GM23338 (cell line): ENCODE measurements around the gene EXOSC5. TPM values are rescaled to one million over a fixed set of nuclear protein-coding genes. Genes with fewer than 3 reads are reported as not detected.

Experiments
- ATAC-seq: fragments of 200-7000 bp; cut with Tn5 transposase; 3 replicates; pipeline ENCODE4 v1.9.1; 2020
- DNase-seq: peaks from one replicate; pipeline ENCODE4 v3.0.0-alpha.2; 2015; ENCODE audit warnings: low spot score
- H2AFZ ChIP-seq: fragments of 200-600 bp; sonication (generic); 2 replicates; pipeline ENCODE4 v1.8.0; 2016; ENCODE audit warnings: antibody characterized with exemption, mild to moderate bottlenecking, moderate library complexity
- H3F3A ChIP-seq: fragments of 200-600 bp; sonication (generic); replicated peaks from 2 replicates; pipeline ENCODE4 v1.8.0; 2017; ENCODE audit warnings: antibody characterized with exemption, mixed run types, low read depth
- H3K27ac ChIP-seq: fragments of 200-600 bp; sonication (generic); 2 replicates; pipeline ENCODE4 v1.6.1; 2016; ENCODE audit warnings: low read depth
- H3K27me3 ChIP-seq: fragments of 200-600 bp; sonication (generic); 2 replicates; pipeline ENCODE4 v1.8.0; 2016; ENCODE audit warnings: mild to moderate bottlenecking, mixed run types, moderate library complexity; ENCODE audit not compliant: insufficient read depth
- H3K36me3 ChIP-seq: fragments of 200-600 bp; sonication (generic); 2 replicates; pipeline ENCODE4 v1.8.0; 2016; ENCODE audit warnings: mild to moderate bottlenecking; ENCODE audit not compliant: insufficient read depth
- H3K4me1 ChIP-seq: fragments of 200-600 bp; sonication (generic); 2 replicates; pipeline ENCODE4 v1.8.0; 2016; ENCODE audit warnings: mild to moderate bottlenecking, moderate library complexity; ENCODE audit not compliant: insufficient read depth
- H3K4me2 ChIP-seq: fragments of 200-600 bp; sonication (generic); 2 replicates; pipeline ENCODE4 v1.7.1; 2017; ENCODE audit warnings: mixed run types
- H3K4me3 ChIP-seq: fragments of 200-600 bp; sonication (generic); 2 replicates; pipeline ENCODE4 v1.6.1; 2016; ENCODE audit warnings: mixed run types
- H3K79me2 ChIP-seq: fragments of 200-600 bp; sonication (generic); replicated peaks from 2 replicates; pipeline ENCODE4 v1.8.0; 2017; ENCODE audit warnings: mild to moderate bottlenecking; ENCODE audit not compliant: insufficient read depth
- H3K9me2 ChIP-seq: fragments of 200-600 bp; sonication (generic); 2 replicates; pipeline ENCODE4 v1.8.0; 2017; ENCODE audit not compliant: insufficient read depth
- H4K20me1 ChIP-seq: fragments of 200-600 bp; sonication (generic); replicated peaks from 2 replicates; pipeline ENCODE4 v1.8.0; 2017; ENCODE audit warnings: mild to moderate bottlenecking; ENCODE audit not compliant: insufficient read depth
- H3K27ac Mint-ChIP-seq: 2 replicates; pipeline ENCODE4 v1.8.0; 2020; ENCODE audit warnings: inconsistent platforms, mild to moderate bottlenecking, moderate library complexity, mixed read lengths
- H3K27me3 Mint-ChIP-seq: 3 replicates; pipeline ENCODE4 v1.8.0; 2022; ENCODE audit warnings: low read depth, mild to moderate bottlenecking, moderate library complexity, mixed read lengths, inconsistent platforms; ENCODE audit not compliant: insufficient read depth, poor library complexity
- H3K36me3 Mint-ChIP-seq: 3 replicates; pipeline ENCODE4 v1.8.0; 2021; ENCODE audit warnings: low read depth, mild to moderate bottlenecking, inconsistent platforms, moderate library complexity, mixed read lengths
- H3K4me1 Mint-ChIP-seq: 3 replicates; pipeline ENCODE4 v1.8.0; 2020; ENCODE audit warnings: mild to moderate bottlenecking, inconsistent platforms, mixed read lengths
- H3K4me3 Mint-ChIP-seq: 3 replicates; pipeline ENCODE4 v1.8.0; 2021; ENCODE audit warnings: moderate library complexity, mild to moderate bottlenecking, inconsistent platforms, mixed read lengths
- H3K9me3 Mint-ChIP-seq: 3 replicates; pipeline ENCODE4 v1.8.0; 2020; ENCODE audit warnings: moderate library complexity, mild to moderate bottlenecking, inconsistent platforms, mixed read lengths
- CREB1 ChIP-seq: fragments of 250-450 bp; sonication (Bioruptor Pico); IDR thresholded peaks from 2 replicates; pipeline ENCODE4 v1.5.0; 2020; ENCODE audit warnings: low read depth, mild to moderate bottlenecking, moderate library complexity
- EZH2 ChIP-seq: fragments of 200-600 bp; sonication (generic); IDR thresholded peaks from one replicate; pipeline ENCODE4 v1.8.0; 2017; ENCODE audit warnings: antibody characterized with exemption, mild to moderate bottlenecking, low read depth; ENCODE audit not compliant: unreplicated experiment
- EZH2phosphoT487 ChIP-seq: fragments of 200-600 bp; sonication (generic); IDR thresholded peaks from one replicate; pipeline ENCODE4 v1.8.1; 2018; ENCODE audit warnings: antibody characterized with exemption; ENCODE audit not compliant: unreplicated experiment
- JUNB ChIP-seq: IDR thresholded peaks from one replicate; pipeline ENCODE4 v1.6.1; 2016; ENCODE audit warnings: antibody characterized with exemption; ENCODE audit not compliant: unreplicated experiment
- NANOG ChIP-seq: IDR thresholded peaks from 2 replicates; pipeline ENCODE4 v1.6.1; 2016; ENCODE audit warnings: antibody characterized with exemption, borderline replicate concordance
- POLR2AphosphoS5 ChIP-seq: IDR thresholded peaks from 2 replicates; pipeline ENCODE4 v1.6.1; 2016; ENCODE audit warnings: antibody characterized with exemption, low read depth
- STAT1 ChIP-seq: IDR thresholded peaks from one replicate; pipeline ENCODE4 v1.6.1; 2016; ENCODE audit warnings: antibody characterized with exemption; ENCODE audit not compliant: unreplicated experiment
- ZNF114 ChIP-seq: fragments of 250-450 bp; sonication (Bioruptor Pico); IDR thresholded peaks from 2 replicates; pipeline ENCODE4 v1.5.0; 2020; ENCODE audit warnings: mild to moderate bottlenecking, moderate library complexity
- ZNF331 ChIP-seq: fragments of 250-450 bp; sonication (Bioruptor Pico); IDR thresholded peaks from 2 replicates; pipeline ENCODE4 v1.5.0; 2020; ENCODE audit warnings: low read depth, mild to moderate bottlenecking, moderate library complexity
- polyA plus RNA-seq: library from polyadenylated mRNA; unstranded; fragments of >200 nt; fragmentation: Nextera tagmentation; extraction: Ambion mirVana; gene quantifications from 2 replicates; pipeline ENCODE4 v1.2.1, GENCODE V29; 2016
- total RNA-seq: library from RNA; depleted of rRNA; stranded (reverse); fragments of >200 nt; shearing (Covaris generic); gene quantifications from 2 replicates; pipeline ENCODE4 v1.2.3, GENCODE V29; 2014
- TF ChIP-seq, protein P1 (sequence below), 2 experiments: fragments of 200-600 bp in 1 of 2; sonication (generic) in 1 of 2; conservative IDR thresholded peaks; 2 replicates each; pipeline versions ENCODE4 v1.5.1 to v1.6.1; 2016 to 2017; ENCODE audit warnings: antibody characterized with exemption in 2 of 2, low read depth in 2 of 2, mild to moderate bottlenecking in 2 of 2, moderate library complexity in 1 of 2
- TF ChIP-seq, protein P2 (sequence below): IDR thresholded peaks from one replicate; pipeline ENCODE4 v1.6.1; 2018; ENCODE audit warnings: antibody characterized with exemption; ENCODE audit not compliant: unreplicated experiment
- TF ChIP-seq, protein P3 (sequence below): IDR thresholded peaks from 2 replicates; pipeline ENCODE4 v1.6.1; 2016; ENCODE audit warnings: antibody characterized with exemption
- TF ChIP-seq, protein P4 (sequence below): fragments of 250-450 bp; sonication (Bioruptor Pico); IDR thresholded peaks from 2 replicates; pipeline ENCODE4 v1.5.0; 2020; ENCODE audit warnings: mild to moderate bottlenecking, moderate library complexity

EXOSC5 gene
- total and polyA plus RNA-seq, 2 experiments from 2014 or later, result 65.1 to 125 TPM

DNA sequence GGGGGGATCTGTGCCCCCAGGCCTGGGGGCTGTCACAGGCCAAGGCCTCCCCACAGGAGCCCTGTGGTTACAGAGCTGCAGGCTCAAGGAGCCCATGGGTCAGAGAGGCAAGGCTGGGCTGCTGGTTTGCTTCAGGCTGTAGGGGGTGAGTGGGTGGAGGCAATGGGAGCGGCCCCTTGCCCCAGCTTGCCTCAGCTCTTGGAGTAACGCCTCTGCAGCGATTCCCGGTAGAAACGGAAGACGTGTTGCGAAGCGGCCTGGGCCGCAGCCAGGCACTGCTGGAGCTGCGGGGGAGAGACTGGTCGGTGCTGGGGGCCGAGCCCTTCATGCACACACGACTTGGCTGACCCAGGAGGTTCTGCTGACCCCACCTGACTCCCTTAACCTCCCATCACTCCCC, 10.7 kb downstream of the EXOSC5 start:
- H3K9me3 Mint-ChIP-seq, result peaks cover 3% of the 10 kb centered on the region; the same call in 1 of the 3 replicates
- H3K36me3 Mint-ChIP-seq, result peaks cover 41% of the 10 kb centered on the region

More for the DNA sequence above, 10.7 kb downstream of the EXOSC5 start:
- no peaks in the 10 kb centered on the region for H3K4me1 Mint-ChIP-seq
- no peaks in the 10 kb centered on the region for H3K27me3 ChIP-seq
- H3K4me1 ChIP-seq, result no peaks in the 10 kb centered on the region
- DNase-seq (no peak), ATAC-seq (no peak)
- H3K4me3 ChIP-seq, result no peak overlapping the region
- H3K27ac ChIP-seq, result no peak overlapping the region
- no peak overlapping the region for H3K4me3 Mint-ChIP-seq
- TF ChIP-seq EZH2phosphoT487 (no peak), POLR2AphosphoS5 (no peak), NANOG (no peak), ZNF114 (CRISPR knock-in tag) (no peak), ZNF331 (no peak), JUNB (no peak), CREB1 (no peak), STAT1 (no peak), EZH2 (no peak)
- TF ChIP-seq, protein P1, sequence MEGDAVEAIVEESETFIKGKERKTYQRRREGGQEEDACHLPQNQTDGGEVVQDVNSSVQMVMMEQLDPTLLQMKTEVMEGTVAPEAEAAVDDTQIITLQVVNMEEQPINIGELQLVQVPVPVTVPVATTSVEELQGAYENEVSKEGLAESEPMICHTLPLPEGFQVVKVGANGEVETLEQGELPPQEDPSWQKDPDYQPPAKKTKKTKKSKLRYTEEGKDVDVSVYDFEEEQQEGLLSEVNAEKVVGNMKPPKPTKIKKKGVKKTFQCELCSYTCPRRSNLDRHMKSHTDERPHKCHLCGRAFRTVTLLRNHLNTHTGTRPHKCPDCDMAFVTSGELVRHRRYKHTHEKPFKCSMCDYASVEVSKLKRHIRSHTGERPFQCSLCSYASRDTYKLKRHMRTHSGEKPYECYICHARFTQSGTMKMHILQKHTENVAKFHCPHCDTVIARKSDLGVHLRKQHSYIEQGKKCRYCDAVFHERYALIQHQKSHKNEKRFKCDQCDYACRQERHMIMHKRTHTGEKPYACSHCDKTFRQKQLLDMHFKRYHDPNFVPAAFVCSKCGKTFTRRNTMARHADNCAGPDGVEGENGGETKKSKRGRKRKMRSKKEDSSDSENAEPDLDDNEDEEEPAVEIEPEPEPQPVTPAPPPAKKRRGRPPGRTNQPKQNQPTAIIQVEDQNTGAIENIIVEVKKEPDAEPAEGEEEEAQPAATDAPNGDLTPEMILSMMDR (conservative IDR thresholded peaks at IDR 0.05; ENCODE audit: low read depth in 2 of 2), result no peak
- TF ChIP-seq, protein P2, sequence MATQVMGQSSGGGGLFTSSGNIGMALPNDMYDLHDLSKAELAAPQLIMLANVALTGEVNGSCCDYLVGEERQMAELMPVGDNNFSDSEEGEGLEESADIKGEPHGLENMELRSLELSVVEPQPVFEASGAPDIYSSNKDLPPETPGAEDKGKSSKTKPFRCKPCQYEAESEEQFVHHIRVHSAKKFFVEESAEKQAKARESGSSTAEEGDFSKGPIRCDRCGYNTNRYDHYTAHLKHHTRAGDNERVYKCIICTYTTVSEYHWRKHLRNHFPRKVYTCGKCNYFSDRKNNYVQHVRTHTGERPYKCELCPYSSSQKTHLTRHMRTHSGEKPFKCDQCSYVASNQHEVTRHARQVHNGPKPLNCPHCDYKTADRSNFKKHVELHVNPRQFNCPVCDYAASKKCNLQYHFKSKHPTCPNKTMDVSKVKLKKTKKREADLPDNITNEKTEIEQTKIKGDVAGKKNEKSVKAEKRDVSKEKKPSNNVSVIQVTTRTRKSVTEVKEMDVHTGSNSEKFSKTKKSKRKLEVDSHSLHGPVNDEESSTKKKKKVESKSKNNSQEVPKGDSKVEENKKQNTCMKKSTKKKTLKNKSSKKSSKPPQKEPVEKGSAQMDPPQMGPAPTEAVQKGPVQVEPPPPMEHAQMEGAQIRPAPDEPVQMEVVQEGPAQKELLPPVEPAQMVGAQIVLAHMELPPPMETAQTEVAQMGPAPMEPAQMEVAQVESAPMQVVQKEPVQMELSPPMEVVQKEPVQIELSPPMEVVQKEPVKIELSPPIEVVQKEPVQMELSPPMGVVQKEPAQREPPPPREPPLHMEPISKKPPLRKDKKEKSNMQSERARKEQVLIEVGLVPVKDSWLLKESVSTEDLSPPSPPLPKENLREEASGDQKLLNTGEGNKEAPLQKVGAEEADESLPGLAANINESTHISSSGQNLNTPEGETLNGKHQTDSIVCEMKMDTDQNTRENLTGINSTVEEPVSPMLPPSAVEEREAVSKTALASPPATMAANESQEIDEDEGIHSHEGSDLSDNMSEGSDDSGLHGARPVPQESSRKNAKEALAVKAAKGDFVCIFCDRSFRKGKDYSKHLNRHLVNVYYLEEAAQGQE, result no peak
- TF ChIP-seq, protein P3, sequence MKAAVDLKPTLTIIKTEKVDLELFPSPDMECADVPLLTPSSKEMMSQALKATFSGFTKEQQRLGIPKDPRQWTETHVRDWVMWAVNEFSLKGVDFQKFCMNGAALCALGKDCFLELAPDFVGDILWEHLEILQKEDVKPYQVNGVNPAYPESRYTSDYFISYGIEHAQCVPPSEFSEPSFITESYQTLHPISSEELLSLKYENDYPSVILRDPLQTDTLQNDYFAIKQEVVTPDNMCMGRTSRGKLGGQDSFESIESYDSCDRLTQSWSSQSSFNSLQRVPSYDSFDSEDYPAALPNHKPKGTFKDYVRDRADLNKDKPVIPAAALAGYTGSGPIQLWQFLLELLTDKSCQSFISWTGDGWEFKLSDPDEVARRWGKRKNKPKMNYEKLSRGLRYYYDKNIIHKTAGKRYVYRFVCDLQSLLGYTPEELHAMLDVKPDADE, result no peak
- TF ChIP-seq, protein P4, sequence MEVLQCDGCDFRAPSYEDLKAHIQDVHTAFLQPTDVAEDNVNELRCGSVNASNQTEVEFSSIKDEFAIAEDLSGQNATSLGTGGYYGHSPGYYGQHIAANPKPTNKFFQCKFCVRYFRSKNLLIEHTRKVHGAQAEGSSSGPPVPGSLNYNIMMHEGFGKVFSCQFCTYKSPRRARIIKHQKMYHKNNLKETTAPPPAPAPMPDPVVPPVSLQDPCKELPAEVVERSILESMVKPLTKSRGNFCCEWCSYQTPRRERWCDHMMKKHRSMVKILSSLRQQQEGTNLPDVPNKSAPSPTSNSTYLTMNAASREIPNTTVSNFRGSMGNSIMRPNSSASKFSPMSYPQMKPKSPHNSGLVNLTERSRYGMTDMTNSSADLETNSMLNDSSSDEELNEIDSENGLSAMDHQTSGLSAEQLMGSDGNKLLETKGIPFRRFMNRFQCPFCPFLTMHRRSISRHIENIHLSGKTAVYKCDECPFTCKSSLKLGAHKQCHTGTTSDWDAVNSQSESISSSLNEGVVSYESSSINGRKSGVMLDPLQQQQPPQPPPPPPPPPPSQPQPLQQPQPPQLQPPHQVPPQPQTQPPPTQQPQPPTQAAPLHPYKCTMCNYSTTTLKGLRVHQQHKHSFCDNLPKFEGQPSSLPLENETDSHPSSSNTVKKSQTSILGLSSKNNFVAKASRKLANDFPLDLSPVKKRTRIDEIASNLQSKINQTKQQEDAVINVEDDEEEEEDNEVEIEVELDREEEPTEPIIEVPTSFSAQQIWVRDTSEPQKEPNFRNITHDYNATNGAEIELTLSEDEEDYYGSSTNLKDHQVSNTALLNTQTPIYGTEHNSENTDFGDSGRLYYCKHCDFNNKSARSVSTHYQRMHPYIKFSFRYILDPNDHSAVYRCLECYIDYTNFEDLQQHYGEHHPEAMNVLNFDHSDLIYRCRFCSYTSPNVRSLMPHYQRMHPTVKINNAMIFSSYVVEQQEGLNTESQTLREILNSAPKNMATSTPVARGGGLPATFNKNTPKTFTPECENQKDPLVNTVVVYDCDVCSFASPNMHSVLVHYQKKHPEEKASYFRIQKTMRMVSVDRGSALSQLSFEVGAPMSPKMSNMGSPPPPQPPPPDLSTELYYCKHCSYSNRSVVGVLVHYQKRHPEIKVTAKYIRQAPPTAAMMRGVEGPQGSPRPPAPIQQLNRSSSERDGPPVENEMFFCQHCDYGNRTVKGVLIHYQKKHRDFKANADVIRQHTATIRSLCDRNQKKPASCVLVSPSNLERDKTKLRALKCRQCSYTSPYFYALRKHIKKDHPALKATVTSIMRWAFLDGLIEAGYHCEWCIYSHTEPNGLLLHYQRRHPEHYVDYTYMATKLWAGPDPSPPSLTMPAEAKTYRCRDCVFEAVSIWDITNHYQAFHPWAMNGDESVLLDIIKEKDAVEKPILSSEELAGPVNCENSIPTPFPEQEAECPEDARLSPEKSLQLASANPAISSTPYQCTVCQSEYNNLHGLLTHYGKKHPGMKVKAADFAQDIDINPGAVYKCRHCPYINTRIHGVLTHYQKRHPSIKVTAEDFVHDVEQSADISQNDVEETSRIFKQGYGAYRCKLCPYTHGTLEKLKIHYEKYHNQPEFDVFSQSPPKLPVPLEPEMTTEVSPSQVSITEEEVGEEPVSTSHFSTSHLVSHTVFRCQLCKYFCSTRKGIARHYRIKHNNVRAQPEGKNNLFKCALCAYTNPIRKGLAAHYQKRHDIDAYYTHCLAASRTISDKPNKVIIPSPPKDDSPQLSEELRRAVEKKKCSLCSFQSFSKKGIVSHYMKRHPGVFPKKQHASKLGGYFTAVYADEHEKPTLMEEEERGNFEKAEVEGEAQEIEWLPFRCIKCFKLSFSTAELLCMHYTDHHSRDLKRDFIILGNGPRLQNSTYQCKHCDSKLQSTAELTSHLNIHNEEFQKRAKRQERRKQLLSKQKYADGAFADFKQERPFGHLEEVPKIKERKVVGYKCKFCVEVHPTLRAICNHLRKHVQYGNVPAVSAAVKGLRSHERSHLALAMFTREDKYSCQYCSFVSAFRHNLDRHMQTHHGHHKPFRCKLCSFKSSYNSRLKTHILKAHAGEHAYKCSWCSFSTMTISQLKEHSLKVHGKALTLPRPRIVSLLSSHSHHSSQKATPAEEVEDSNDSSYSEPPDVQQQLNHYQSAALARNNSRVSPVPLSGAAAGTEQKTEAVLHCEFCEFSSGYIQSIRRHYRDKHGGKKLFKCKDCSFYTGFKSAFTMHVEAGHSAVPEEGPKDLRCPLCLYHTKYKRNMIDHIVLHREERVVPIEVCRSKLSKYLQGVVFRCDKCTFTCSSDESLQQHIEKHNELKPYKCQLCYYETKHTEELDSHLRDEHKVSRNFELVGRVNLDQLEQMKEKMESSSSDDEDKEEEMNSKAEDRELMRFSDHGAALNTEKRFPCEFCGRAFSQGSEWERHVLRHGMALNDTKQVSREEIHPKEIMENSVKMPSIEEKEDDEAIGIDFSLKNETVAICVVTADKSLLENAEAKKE, result no peak
- H3K36me3 ChIP-seq, result peaks cover 11% of the 10 kb centered on the region; the same call in 1 of the 2 replicates
- no peak overlapping the region for H2AFZ ChIP-seq
- 0 out of 2 replicates have a peak, but pooled peaks cover 6% of the 10 kb centered on the region for H4K20me1 ChIP-seq
- no peak overlapping the region for H3K27ac Mint-ChIP-seq
- peaks cover 2% of the 10 kb centered on the region for H3K27me3 Mint-ChIP-seq
- H3K9me2 ChIP-seq, result no peaks in the 10 kb centered on the region
- H3K79me2 ChIP-seq, result no peaks in the 10 kb centered on the region
- no peak overlapping the region for H3K4me2 ChIP-seq
- 0 out of 2 replicates have a peak, but pooled peaks cover 4% of the 10 kb centered on the region for H3F3A ChIP-seq
